IPS-20b (cell line): ENCODE data around the gene G6PC3.

ENCODE experiments used
- H3K27ac ChIP-seq: one replicate; pipeline ENCODE4 v1.5.1; 2013; ENCODE audit warnings: low read length
- H3K27me3 ChIP-seq: 2 replicates; pipeline ENCODE4 v1.6.1; 2013; ENCODE audit warnings: mild to moderate bottlenecking, low read length, inconsistent platforms; ENCODE audit not compliant: insufficient read depth
- H3K36me3 ChIP-seq: 2 replicates; pipeline ENCODE4 v1.6.1; 2013; ENCODE audit warnings: low read depth, mild to moderate bottlenecking, inconsistent platforms, low read length, moderate library complexity; ENCODE audit not compliant: insufficient read depth
- H3K4me1 ChIP-seq: 2 replicates; pipeline ENCODE4 v1.6.1; 2013; ENCODE audit warnings: mild to moderate bottlenecking, control low read depth, inconsistent platforms, low read length, moderate library complexity; ENCODE audit not compliant: insufficient read depth
- H3K4me3 ChIP-seq: 2 replicates; pipeline ENCODE4 v1.5.1; 2013; ENCODE audit warnings: mild to moderate bottlenecking, low read length, inconsistent platforms
- H3K9ac ChIP-seq: 2 replicates; pipeline ENCODE4 v1.6.1; 2013; ENCODE audit warnings: low read depth, mild to moderate bottlenecking, inconsistent platforms, low read length, moderate library complexity
- H3K9me3 ChIP-seq: 2 replicates; pipeline ENCODE4 v1.6.1; 2013; ENCODE audit warnings: mild to moderate bottlenecking, low read depth, low read length, inconsistent platforms; ENCODE audit not compliant: insufficient read depth

The G6PC3 gene

GRCh38 chr17:44086364-44087311 lies 16.1 kb downstream of the G6PC3 start:
- Histone ChIP-seq H3K36me3 (peaks cover 55% of the 10 kb centered on the region), H3K27ac (peak overlapping the region; percentile 65), H3K4me3 (peak overlapping the region; percentile 58; the same call in 1 of the 2 replicates), H3K4me1 (peaks cover 17% of the 10 kb centered on the region), H3K9me3 (no peaks in the 10 kb centered on the region), H3K9ac (peak overlapping the region; percentile 79), H3K27me3 (no peaks in the 10 kb centered on the region)

- no peaks in the 10 kb centered on the region for H3K27me3 ChIP-seq
- no peaks in the 10 kb centered on the region for H3K9me3 ChIP-seq
- peaks cover 55% of the 10 kb centered on the region for H3K36me3 ChIP-seq
- H3K27ac ChIP-seq, result peak overlapping the region; percentile 18
- H3K4me1 ChIP-seq, result peaks cover 17% of the 10 kb centered on the region
- peak overlapping the region; percentile 79 for H3K9ac ChIP-seq
- H3K4me3 ChIP-seq, result peak overlapping the region; percentile 58; the same call in 1 of the 2 replicates
Measured at GRCh38 chr17:44087319-44087718, 16.8 kb downstream of the G6PC3 start.

GRCh38 chr17:44088254-44088653 lies 17.7 kb downstream of the G6PC3 start:
- no peak overlapping the region for H3K27ac ChIP-seq
- H3K4me1 ChIP-seq, result peaks cover 17% of the 10 kb centered on the region
- peaks cover 48% of the 10 kb centered on the region for H3K36me3 ChIP-seq
- no peak overlapping the region for H3K9ac ChIP-seq
- no peaks in the 10 kb centered on the region for H3K9me3 ChIP-seq
- H3K27me3 ChIP-seq, result no peaks in the 10 kb centered on the region
- H3K4me3 ChIP-seq, result no peak overlapping the region

GRCh38 chr17:44091200-44091997 lies 20.9 kb downstream of the G6PC3 start:
- Histone ChIP-seq H3K9ac (no peak overlapping the region), H3K36me3 (peaks cover 29% of the 10 kb centered on the region), H3K4me3 (no peak overlapping the region), H3K27ac (no peak overlapping the region), H3K9me3 (no peaks in the 10 kb centered on the region), H3K4me1 (peaks cover 21% of the 10 kb centered on the region), H3K27me3 (no peaks in the 10 kb centered on the region)

- Histone ChIP-seq H3K27ac (no peak overlapping the region), H3K9me3 (no peaks in the 10 kb centered on the region), H3K36me3 (peaks cover 28% of the 10 kb centered on the region), H3K9ac (no peak overlapping the region), H3K27me3 (no peaks in the 10 kb centered on the region), H3K4me1 (peaks cover 18% of the 10 kb centered on the region), H3K4me3 (no peak overlapping the region)
Measured at GRCh38 chr17:44092051-44092450, 21.5 kb downstream of the G6PC3 start.

GRCh38 chr17:44093231-44093900 lies 22.8 kb downstream of the G6PC3 start:
- H3K27ac ChIP-seq, result no peak overlapping the region
- H3K36me3 ChIP-seq, result peaks cover 26% of the 10 kb centered on the region
- H3K4me1 ChIP-seq, result peaks cover 10% of the 10 kb centered on the region
- H3K9me3 ChIP-seq, result no peaks in the 10 kb centered on the region
- no peak overlapping the region for H3K4me3 ChIP-seq
- H3K27me3 ChIP-seq, result no peaks in the 10 kb centered on the region
- no peak overlapping the region for H3K9ac ChIP-seq

GRCh38 chr17:44094701-44095387 lies 24.3 kb downstream of the G6PC3 start:
- Histone ChIP-seq H3K36me3 (peaks cover 18% of the 10 kb centered on the region), H3K4me3 (peak overlapping the region; percentile 66; the same call in 1 of the 2 replicates), H3K27me3 (no peaks in the 10 kb centered on the region), H3K27ac (peak overlapping the region; percentile 89), H3K9me3 (no peaks in the 10 kb centered on the region), H3K9ac (peak overlapping the region; percentile 79; the same call in 1 of the 2 replicates), H3K4me1 (peaks cover 10% of the 10 kb centered on the region)

- Histone ChIP-seq H3K36me3 (peaks cover 18% of the 10 kb centered on the region), H3K27ac (peak overlapping the region; percentile 89), H3K9me3 (no peaks in the 10 kb centered on the region), H3K4me3 (peak overlapping the region; percentile 66; the same call in 1 of the 2 replicates), H3K4me1 (peaks cover 10% of the 10 kb centered on the region), H3K9ac (peak overlapping the region; percentile 79; the same call in 1 of the 2 replicates), H3K27me3 (no peaks in the 10 kb centered on the region)
Measured at GRCh38 chr17:44095388-44095646, 24.8 kb downstream of the G6PC3 start.

GRCh38 chr17:44095647-44096496 lies 25.3 kb downstream of the G6PC3 start:
- Histone ChIP-seq H3K36me3 (peaks cover 16% of the 10 kb centered on the region), H3K4me3 (peak overlapping the region; percentile 66), H3K27me3 (no peaks in the 10 kb centered on the region), H3K9me3 (no peaks in the 10 kb centered on the region), H3K4me1 (peaks cover 10% of the 10 kb centered on the region), H3K9ac (peak overlapping the region; percentile 79; the same call in 1 of the 2 replicates), H3K27ac (peak overlapping the region; percentile 89)

GRCh38 chr17:44097110-44097958 lies 26.8 kb downstream of the G6PC3 start:
- Histone ChIP-seq H3K9me3 (no peaks in the 10 kb centered on the region), H3K36me3 (0 out of 2 replicates have a peak, but pooled peaks cover 2% of the 10 kb centered on the region), H3K4me3 (no peak overlapping the region), H3K27me3 (no peaks in the 10 kb centered on the region), H3K9ac (no peak overlapping the region), H3K4me1 (peaks cover 10% of the 10 kb centered on the region), H3K27ac (peak overlapping the region; percentile 1)
